ENCODE measurements around the gene ORM1. TPM values are rescaled to one million over a fixed set of nuclear protein-coding genes. Genes with fewer than 3 reads are reported as not detected.

Gene ORM1
- total and polyA plus RNA-seq, 10 of the 15 experiments (the other 5 are each of a cell fraction or from before 2014, with no cell fraction given), result 4.4 TPM; not detected in 9

DNA sequence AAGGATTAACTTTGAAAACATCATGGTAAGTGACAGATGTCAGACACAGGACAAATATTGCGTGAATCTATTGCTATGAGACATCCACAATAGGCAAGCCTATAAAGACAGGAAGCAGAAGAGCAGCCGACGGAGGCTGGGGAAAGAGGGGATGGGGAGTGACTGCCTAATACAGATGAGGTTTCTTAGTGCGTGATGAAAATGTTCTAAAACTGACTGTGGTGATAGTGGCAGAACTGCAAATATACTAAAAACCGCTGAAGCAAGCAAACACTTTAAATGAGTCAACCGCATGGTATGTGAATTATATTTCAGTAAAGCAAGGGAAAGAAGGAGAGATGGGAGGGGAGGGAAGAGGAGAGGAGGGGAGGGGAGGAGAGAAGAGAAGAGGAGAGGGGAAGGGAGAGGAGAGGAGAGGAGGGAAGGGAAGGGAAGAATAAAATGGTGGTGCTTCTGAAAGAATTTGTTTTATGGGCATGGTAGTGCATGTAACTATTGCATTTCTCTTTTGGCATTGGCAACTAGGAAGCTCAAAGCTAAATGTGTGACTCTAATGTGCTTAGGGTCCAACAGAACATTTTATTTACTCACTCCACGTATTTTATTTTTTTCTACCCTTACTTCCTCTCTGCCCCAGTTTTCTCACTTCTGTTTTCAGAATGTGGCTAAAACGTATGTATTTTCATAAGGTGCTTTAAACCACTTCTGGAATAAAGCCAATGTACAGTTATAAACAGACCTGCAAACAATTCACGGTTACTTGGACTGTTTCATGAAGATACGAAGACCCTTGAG, 43.6 kb downstream of the ORM1 start (continued):
- TF ChIP-seq, protein P1, sequence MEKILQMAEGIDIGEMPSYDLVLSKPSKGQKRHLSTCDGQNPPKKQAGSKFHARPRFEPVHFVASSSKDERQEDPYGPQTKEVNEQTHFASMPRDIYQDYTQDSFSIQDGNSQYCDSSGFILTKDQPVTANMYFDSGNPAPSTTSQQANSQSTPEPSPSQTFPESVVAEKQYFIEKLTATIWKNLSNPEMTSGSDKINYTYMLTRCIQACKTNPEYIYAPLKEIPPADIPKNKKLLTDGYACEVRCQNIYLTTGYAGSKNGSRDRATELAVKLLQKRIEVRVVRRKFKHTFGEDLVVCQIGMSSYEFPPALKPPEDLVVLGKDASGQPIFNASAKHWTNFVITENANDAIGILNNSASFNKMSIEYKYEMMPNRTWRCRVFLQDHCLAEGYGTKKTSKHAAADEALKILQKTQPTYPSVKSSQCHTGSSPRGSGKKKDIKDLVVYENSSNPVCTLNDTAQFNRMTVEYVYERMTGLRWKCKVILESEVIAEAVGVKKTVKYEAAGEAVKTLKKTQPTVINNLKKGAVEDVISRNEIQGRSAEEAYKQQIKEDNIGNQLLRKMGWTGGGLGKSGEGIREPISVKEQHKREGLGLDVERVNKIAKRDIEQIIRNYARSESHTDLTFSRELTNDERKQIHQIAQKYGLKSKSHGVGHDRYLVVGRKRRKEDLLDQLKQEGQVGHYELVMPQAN (conservative IDR thresholded peaks at IDR 0.05), result peak; percentile 41; the same call in 1 of the 2 replicates
- TF ChIP-seq, protein P2, sequence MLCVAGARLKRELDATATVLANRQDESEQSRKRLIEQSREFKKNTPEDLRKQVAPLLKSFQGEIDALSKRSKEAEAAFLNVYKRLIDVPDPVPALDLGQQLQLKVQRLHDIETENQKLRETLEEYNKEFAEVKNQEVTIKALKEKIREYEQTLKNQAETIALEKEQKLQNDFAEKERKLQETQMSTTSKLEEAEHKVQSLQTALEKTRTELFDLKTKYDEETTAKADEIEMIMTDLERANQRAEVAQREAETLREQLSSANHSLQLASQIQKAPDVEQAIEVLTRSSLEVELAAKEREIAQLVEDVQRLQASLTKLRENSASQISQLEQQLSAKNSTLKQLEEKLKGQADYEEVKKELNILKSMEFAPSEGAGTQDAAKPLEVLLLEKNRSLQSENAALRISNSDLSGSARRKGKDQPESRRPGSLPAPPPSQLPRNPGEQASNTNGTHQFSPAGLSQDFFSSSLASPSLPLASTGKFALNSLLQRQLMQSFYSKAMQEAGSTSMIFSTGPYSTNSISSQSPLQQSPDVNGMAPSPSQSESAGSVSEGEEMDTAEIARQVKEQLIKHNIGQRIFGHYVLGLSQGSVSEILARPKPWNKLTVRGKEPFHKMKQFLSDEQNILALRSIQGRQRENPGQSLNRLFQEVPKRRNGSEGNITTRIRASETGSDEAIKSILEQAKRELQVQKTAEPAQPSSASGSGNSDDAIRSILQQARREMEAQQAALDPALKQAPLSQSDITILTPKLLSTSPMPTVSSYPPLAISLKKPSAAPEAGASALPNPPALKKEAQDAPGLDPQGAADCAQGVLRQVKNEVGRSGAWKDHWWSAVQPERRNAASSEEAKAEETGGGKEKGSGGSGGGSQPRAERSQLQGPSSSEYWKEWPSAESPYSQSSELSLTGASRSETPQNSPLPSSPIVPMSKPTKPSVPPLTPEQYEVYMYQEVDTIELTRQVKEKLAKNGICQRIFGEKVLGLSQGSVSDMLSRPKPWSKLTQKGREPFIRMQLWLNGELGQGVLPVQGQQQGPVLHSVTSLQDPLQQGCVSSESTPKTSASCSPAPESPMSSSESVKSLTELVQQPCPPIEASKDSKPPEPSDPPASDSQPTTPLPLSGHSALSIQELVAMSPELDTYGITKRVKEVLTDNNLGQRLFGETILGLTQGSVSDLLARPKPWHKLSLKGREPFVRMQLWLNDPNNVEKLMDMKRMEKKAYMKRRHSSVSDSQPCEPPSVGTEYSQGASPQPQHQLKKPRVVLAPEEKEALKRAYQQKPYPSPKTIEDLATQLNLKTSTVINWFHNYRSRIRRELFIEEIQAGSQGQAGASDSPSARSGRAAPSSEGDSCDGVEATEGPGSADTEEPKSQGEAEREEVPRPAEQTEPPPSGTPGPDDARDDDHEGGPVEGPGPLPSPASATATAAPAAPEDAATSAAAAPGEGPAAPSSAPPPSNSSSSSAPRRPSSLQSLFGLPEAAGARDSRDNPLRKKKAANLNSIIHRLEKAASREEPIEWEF (IDR thresholded peaks at IDR 0.05; ENCODE audit: insufficient replicate concordance, low read depth, low read length), result peak; percentile 46
- TF ChIP-seq POLR2A (IDR thresholded peaks at IDR 0.05; ENCODE audit: low read depth, low read length), result no peak
- TF ChIP-seq, protein P3, sequence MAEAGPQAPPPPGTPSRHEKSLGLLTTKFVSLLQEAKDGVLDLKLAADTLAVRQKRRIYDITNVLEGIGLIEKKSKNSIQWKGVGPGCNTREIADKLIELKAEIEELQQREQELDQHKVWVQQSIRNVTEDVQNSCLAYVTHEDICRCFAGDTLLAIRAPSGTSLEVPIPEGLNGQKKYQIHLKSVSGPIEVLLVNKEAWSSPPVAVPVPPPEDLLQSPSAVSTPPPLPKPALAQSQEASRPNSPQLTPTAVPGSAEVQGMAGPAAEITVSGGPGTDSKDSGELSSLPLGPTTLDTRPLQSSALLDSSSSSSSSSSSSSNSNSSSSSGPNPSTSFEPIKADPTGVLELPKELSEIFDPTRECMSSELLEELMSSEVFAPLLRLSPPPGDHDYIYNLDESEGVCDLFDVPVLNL (IDR thresholded peaks at IDR 0.05; ENCODE audit: low read depth, low read length), result no peak
- TF ChIP-seq DPF2 (IDR thresholded peaks at IDR 0.05), result peak; percentile 90
- no peak for TF ChIP-seq KAT2A (conservative IDR thresholded peaks at IDR 0.05; ENCODE audit: control insufficient read depth, low read depth, low read length)
- 0 out of 2 replicates have a peak, but pooled peaks have one; percentile 48 for TF ChIP-seq ZNF24 (IDR thresholded peaks at IDR 0.05)
- no peak for TF ChIP-seq CBX3 (IDR thresholded peaks at IDR 0.05; ENCODE audit: borderline replicate concordance, low read depth)
- peak; percentile 53 for TF ChIP-seq MEF2B (IDR thresholded peaks at IDR 0.05; ENCODE audit: partially characterized antibody, poor library complexity, severe bottlenecking)
- peak; percentile 72; the same call in 1 of the 2 replicates for TF ChIP-seq ZNF384 (IDR thresholded peaks at IDR 0.05; ENCODE audit: borderline replicate concordance, low read depth, low read length)
- TF ChIP-seq, protein P4, sequence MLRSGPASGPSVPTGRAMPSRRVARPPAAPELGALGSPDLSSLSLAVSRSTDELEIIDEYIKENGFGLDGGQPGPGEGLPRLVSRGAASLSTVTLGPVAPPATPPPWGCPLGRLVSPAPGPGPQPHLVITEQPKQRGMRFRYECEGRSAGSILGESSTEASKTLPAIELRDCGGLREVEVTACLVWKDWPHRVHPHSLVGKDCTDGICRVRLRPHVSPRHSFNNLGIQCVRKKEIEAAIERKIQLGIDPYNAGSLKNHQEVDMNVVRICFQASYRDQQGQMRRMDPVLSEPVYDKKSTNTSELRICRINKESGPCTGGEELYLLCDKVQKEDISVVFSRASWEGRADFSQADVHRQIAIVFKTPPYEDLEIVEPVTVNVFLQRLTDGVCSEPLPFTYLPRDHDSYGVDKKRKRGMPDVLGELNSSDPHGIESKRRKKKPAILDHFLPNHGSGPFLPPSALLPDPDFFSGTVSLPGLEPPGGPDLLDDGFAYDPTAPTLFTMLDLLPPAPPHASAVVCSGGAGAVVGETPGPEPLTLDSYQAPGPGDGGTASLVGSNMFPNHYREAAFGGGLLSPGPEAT (IDR thresholded peaks at IDR 0.05; ENCODE audit: low read depth), result peak; percentile 70
- TF ChIP-seq NBN (IDR thresholded peaks at IDR 0.05), result peak; percentile 89; the same call in 1 of the 2 replicates

Measured in GM12878 (cell line).